Activated CD4-positive, alpha-beta memory T cell treated with anti-CD3 and anti-CD28 coated beads for 36 hours (primary cell): ENCODE results near the gene ELAC1. TPM values are rescaled to one million over a fixed set of nuclear protein-coding genes. Genes with fewer than 3 reads are reported as not detected.

Experiments
- CTCF ChIA-PET: fragments of 350-600 bp; sonication (Branson Sonifier 250); formaldehyde crosslinking; loops from one replicate; lab custom pipeline; 2021; ENCODE audit warnings: antibody characterized with exemption, inconsistent platforms; lab: Charles Lee
- POLR2A ChIA-PET: fragments of 350-600 bp; sonication (Branson Sonifier 250); formaldehyde crosslinking; loops from one replicate; lab custom pipeline; 2021; ENCODE audit warnings: antibody characterized with exemption; lab: Charles Lee
- DNase-seq: peaks from one replicate; pipeline ENCODE4 v3.0.0-alpha.2; 2020
- H3K27ac Mint-ChIP-seq: one replicate; pipeline ENCODE4 v1.8.0; 2021; ENCODE audit warnings: mixed read lengths
- H3K27me3 Mint-ChIP-seq: one replicate; pipeline ENCODE4 v1.8.0; 2021; ENCODE audit warnings: mixed read lengths
- H3K36me3 Mint-ChIP-seq: one replicate; pipeline ENCODE4 v1.8.0; 2021; ENCODE audit warnings: mixed read lengths
- H3K4me1 Mint-ChIP-seq: one replicate; pipeline ENCODE4 v1.8.0; 2021; ENCODE audit warnings: low read depth, mixed read lengths
- H3K4me3 Mint-ChIP-seq: one replicate; pipeline ENCODE4 v1.8.0; 2021; ENCODE audit warnings: mild to moderate bottlenecking, mixed read lengths
- H3K9me3 Mint-ChIP-seq: one replicate; pipeline ENCODE4 v1.8.0; 2021; ENCODE audit warnings: mixed read lengths
- intact Hi-C: fragments of 100-400 bp; cut with micrococcal nuclease; formaldehyde crosslinking; loops from one replicate; pipeline ENCODE4 v1.15.1; 2023
- total RNA-seq, 2 experiments: library from RNA; stranded (reverse); gene quantifications; one replicate each; pipeline ENCODE4 v1.2.3, GENCODE V29; 2021

The ELAC1 gene
- total RNA-seq, 2 experiments from 2014 or later = 4.7 to 5.9 TPM

- Mint-ChIP-seq H3K9me3 (no peaks in the 10 kb centered on the region), H3K4me3 (no peak overlapping the region), H3K36me3 (peaks cover 13% of the 10 kb centered on the region), H3K27me3 (no peaks in the 10 kb centered on the region), H3K4me1 (peaks cover 27% of the 10 kb centered on the region), H3K27ac (no peak overlapping the region)
- intact Hi-C loops = loop anchor here (5.0 kb wide), 1 partner anchor 127 kb away; no protein-coding TSS in a partner anchor
- ChIA-PET CTCF (no interaction called here), POLR2A (no interaction called here)
- no peak for DNase-seq
These were observed 57.7 kb downstream of the ELAC1 start for GRCh38 chr18:51025512-51025911.

GRCh38 chr18:51028201-51028805 lies 60.5 kb downstream of the ELAC1 start:
- Mint-ChIP-seq H3K27ac (peak overlapping the region; percentile 14), H3K9me3 (no peaks in the 10 kb centered on the region), H3K4me3 (peak overlapping the region; percentile 90), H3K27me3 (no peaks in the 10 kb centered on the region), H3K36me3 (peaks cover 15% of the 10 kb centered on the region), H3K4me1 (peaks cover 44% of the 10 kb centered on the region)
- intact Hi-C loops = loop anchor here (2.0 to 5.0 kb wide), 2 partner anchors 22 to 124 kb away; no protein-coding TSS in a partner anchor
- DNase-seq = peak; percentile 49
- ChIA-PET CTCF (interaction anchor here (1.1 to 5.5 kb wide), 6 partner anchors 14 to 208 kb away, joined by 3 to 28 read pairs (median 8); partner anchors contain the start of gene ELAC1), POLR2A (interaction anchor here (0.6 to 1.5 kb wide), 2 partner anchors 80 to 149 kb away, joined by 3 to 5 read pairs; partner anchors contain the start of gene ME2)

- intact Hi-C loops = loop anchor here (2.0 to 5.0 kb wide), 2 partner anchors 21 to 123 kb away; no protein-coding TSS in a partner anchor
- peaks cover 14% of the 10 kb centered on the region for H3K36me3 Mint-ChIP-seq
- no peaks in the 10 kb centered on the region for H3K9me3 Mint-ChIP-seq
- ChIA-PET POLR2A (interaction anchor here (1.2 to 2.0 kb wide), 9 partner anchors 10 to 168 kb away, joined by 3 to 23 read pairs (median 5); partner anchors contain the start of genes ELAC1, ME2 and MEX3C), CTCF (interaction anchor here (1.1 to 5.5 kb wide), 6 partner anchors 13 to 209 kb away, joined by 3 to 28 read pairs (median 8); partner anchors contain the start of gene ELAC1)
- no peaks in the 10 kb centered on the region for H3K27me3 Mint-ChIP-seq
- H3K27ac Mint-ChIP-seq = peak overlapping the region; percentile 87
- H3K4me1 Mint-ChIP-seq = peaks cover 53% of the 10 kb centered on the region
- H3K4me3 Mint-ChIP-seq = peak overlapping the region; percentile 90
- no peak for DNase-seq
These were observed 61.5 kb downstream of the ELAC1 start for GRCh38 chr18:51029378-51029693.

- H3K27ac Mint-ChIP-seq = peak within 1 kb of the TSS; percentile 91
- ChIA-PET CTCF (interaction anchor here (1.1 to 5.5 kb wide), 6 partner anchors 12 to 209 kb away, joined by 3 to 28 read pairs (median 8); partner anchors contain the start of gene ELAC1), POLR2A (interaction anchor here (0.5 to 2.0 kb wide), 13 partner anchors 9 to 168 kb away, joined by 3 to 23 read pairs (median 5); partner anchors contain the start of genes ELAC1, ME2 and MEX3C)
- peak; percentile 99 for DNase-seq
- H3K9me3 Mint-ChIP-seq = no peaks in the 10 kb centered on the region
- intact Hi-C loops = loop anchor here (1.0 to 5.0 kb wide), 7 partner anchors 21 to 167 kb away; partner anchors contain the start of gene MEX3C
- peaks cover 18% of the 10 kb centered on the region for H3K36me3 Mint-ChIP-seq
- no peaks in the 10 kb centered on the region for H3K27me3 Mint-ChIP-seq
- H3K4me3 Mint-ChIP-seq = peak within 1 kb of the TSS; percentile 99
- H3K4me1 Mint-ChIP-seq = peaks cover 58% of the 10 kb centered on the region
These were observed 62.1 kb downstream of the ELAC1 start, which contains the start of gene SMAD4 for GRCh38 chr18:51029694-51030536. Gene SMAD4, plus strand, starts transcription at chr18:51030213. Its CDS starts 16,834 bp downstream, at chr18:51047047.

- Mint-ChIP-seq H3K36me3 (peaks cover 18% of the 10 kb centered on the region), H3K27ac (peak overlapping the region; percentile 91), H3K27me3 (no peaks in the 10 kb centered on the region), H3K9me3 (no peaks in the 10 kb centered on the region), H3K4me3 (peak overlapping the region; percentile 99), H3K4me1 (peaks cover 65% of the 10 kb centered on the region)
- ChIA-PET CTCF (interaction anchor here (1.6 to 5.5 kb wide), 4 partner anchors 20 to 210 kb away, joined by 3 to 28 read pairs (median 15); partner anchors contain the start of gene ELAC1), POLR2A (interaction anchor here (0.5 to 2.0 kb wide), 13 partner anchors 8 to 167 kb away, joined by 3 to 23 read pairs (median 5); partner anchors contain the start of genes ELAC1, ME2 and MEX3C)
- intact Hi-C loops = loop anchor here (1.0 to 5.0 kb wide), 5 partner anchors 57 to 167 kb away; partner anchors contain the start of gene MEX3C
- peak; percentile 75 for DNase-seq
These were observed 62.9 kb downstream of the ELAC1 start for GRCh38 chr18:51030537-51031258.

- intact Hi-C loops = loop anchor here (5.0 kb wide), 1 partner anchor 140 kb away; no protein-coding TSS in a partner anchor
- CTCF ChIA-PET = interaction anchor here (1.7 to 5.5 kb wide), 2 partner anchors 19 to 212 kb away, joined by 7 to 28 read pairs; partner anchors contain the start of gene MRO
These were observed 64.4 kb downstream of the ELAC1 start for GRCh38 chr18:51032193-51032592.

GRCh38 chr18:51037230-51037629 lies 69.4 kb downstream of the ELAC1 start:
- ChIA-PET CTCF (interaction anchor here (7.1 kb wide), 1 partner anchor 14 kb away, joined by 57 read pairs; no protein-coding TSS in a partner anchor), POLR2A (no interaction called here)
- Mint-ChIP-seq H3K36me3 (peaks cover 9% of the 10 kb centered on the region), H3K27me3 (no peaks in the 10 kb centered on the region), H3K4me1 (peaks cover 87% of the 10 kb centered on the region), H3K4me3 (no peak overlapping the region), H3K9me3 (no peaks in the 10 kb centered on the region), H3K27ac (no peak overlapping the region)
- no peak for DNase-seq
- intact Hi-C loops = no loop called here

More at GRCh38 chr18:51032193-51032592, 64.4 kb downstream of the ELAC1 start:
- peaks cover 78% of the 10 kb centered on the region for H3K4me1 Mint-ChIP-seq
- no peak for DNase-seq
- no peaks in the 10 kb centered on the region for H3K27me3 Mint-ChIP-seq
- H3K36me3 Mint-ChIP-seq = peaks cover 18% of the 10 kb centered on the region
- no peak overlapping the region for H3K27ac Mint-ChIP-seq
- POLR2A ChIA-PET = interaction anchor here (1.2 kb wide), 1 partner anchor 163 kb away, joined by 3 read pairs; no protein-coding TSS in a partner anchor
- H3K9me3 Mint-ChIP-seq = no peaks in the 10 kb centered on the region
- H3K4me3 Mint-ChIP-seq = peak overlapping the region; percentile 99

Other genes with a start within 250 kb of the ELAC1 start
- not detected for gene MRO, start 148.0 kb upstream of the ELAC1 start, total RNA-seq
- gene ME2, start 88.9 kb upstream of the ELAC1 start, total RNA-seq = 100 to 1,000 TPM; 111 to 115 TPM
- gene SMAD4, start 62.2 kb downstream of the ELAC1 start, total RNA-seq = 10 to 100 TPM; 72.5 to 72.7 TPM
- 10 to 100 TPM; 56.6 to 61.5 TPM for gene MEX3C, start 229.6 kb downstream of the ELAC1 start, total RNA-seq